Measurements from ENCODE around the gene TMC1.

DNA sequence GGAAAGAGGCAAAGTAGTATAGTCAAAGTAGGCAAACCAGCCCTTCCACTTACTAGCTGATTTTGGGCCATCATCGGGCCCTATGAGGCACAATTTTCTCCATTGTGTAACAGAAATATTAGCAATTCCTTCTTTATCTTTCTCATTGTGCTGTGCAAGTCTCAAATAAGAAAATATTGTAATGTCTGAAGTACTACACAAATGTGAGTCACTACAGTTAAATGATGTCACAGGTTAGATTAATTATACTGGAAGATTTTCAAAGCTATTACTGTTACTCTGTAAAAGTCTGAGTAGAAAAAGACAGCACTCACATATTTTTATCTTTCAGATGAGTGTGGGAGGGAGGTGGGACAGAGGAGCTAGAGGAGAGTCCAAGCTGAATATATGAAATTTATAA, 12.4 kb upstream of the TMC1 start:
- TF ChIP-seq CTCF (IDR thresholded peaks at IDR 0.05) (no peak), POLR2AphosphoS5 (IDR thresholded peaks at IDR 0.05) (no peak)

Data from stomach (tissue), 4 donors.